HG03571 (cell line): ENCODE measurements around the gene LAGE3.

Experiments
- ATAC-seq: cut with Tn5 transposase; IDR thresholded peaks from one replicate; pipeline ENCODE4 v1.9.1; 2021; ENCODE audit not compliant: unreplicated experiment

The LAGE3 gene

DNA sequence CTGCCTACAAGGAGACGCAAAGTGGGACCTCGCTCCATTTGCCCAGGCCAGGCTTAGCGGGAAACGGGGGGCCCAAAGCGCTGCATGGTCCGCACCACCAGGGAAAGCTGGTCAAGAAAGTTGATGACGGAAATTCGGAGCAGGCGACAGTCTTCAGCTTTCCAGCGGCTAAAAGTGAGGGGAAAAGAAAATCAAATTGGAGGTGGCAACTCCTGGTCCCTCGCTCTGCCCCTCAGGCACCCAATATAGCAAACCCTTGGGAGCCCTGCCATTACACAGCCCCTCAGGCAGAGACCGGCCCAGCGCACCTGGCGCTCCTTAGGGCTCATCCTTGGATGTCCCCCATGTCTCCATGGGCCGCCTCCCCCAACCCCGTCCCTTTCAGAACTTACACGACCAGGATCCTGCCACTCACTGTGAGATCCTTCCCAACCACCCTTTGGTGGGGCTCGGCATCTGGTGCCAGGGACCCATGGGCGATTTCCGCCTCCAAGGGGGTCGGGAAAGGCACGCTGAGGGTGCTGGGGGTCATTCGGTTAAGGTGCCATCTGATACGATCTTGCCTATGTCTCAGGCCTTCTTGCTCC is 1.1 kb downstream of the LAGE3 start:
- ATAC-seq: no peak

DNA sequence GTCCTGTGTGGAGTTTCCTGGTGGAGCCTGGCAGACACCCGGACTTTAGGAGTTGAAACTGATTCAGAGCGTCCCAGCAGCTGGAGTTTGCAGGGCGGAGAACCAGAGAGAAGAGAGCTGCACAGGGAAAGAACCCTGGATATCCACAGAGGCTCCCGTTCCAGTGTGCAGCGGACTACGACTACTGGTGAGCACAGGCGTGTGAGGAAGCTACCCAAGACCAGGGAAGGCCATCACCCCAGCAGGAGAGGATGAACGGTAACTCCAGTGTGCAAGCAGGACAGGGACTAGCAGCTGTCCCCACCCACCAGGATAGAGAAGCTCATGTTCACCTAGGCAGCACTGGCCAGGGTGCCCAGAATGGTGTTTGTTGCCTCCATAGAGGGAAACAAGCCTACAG is 2.3 kb downstream of the LAGE3 start:
- no peak for ATAC-seq

DNA sequence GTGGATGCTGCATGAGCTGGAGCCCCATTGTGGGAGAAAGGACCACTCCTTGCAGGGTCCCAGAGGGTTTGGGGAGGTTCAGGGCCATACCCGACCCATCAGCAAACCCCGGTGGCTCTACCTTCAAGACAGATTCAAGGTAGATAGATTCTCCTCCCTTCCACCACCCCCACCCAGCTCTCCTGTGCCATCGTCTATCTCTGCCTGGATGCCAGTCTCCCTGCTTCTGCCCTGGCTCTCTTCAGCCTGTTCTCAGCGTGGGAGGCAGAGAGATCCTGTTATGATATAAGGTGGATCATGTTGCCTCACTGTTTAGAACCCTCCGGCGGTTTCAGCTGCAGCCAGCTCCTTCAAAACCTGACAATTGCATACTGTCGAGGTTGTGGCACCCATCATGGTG is 5.4 kb downstream of the LAGE3 start:
- ATAC-seq: no peak

DNA sequence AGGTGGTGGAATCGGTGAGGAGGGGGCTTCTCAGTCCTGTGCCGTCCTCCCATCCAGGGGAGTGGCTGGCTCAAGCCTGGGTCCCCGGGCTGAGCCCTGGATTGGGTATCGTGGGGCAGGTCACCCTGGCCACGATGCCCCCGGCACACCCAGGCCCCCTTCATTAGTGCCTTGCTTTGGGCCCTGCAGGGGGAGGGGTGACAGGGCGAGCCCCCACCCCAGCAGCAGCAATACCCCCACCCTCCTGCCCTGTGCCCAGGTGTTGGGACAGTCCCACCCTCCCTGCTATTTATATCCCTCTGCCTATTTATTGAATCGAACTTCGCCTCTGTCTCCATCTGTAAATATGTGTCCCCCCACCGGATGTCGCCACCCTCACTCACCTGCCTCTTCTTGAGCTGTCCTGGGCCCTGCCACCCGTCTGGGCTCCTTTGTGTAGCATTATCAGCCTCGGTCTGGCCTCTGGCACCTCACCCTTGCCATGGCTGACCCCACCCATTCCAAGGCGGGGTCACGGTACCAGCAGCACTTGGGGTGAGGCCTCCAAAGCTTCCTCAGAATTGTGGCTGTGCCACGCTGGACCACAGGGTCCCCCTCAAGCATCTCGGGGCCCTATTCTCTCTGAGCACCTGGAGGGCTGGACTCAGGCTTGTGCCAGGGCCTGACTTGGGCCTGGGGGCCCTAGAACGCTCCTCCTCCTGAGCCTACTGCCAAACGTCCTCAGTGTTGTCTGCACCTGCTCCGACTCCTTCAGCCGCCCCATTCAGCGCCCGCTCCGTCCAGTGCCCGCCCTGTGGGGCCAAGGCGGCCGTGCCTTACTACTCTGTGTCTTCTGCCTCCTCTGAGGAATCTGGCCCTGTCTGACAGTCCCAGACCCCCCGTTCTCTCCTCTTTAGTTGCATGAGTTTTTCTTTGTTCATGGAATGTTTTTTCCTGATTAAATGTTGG is 6.1 kb downstream of the LAGE3 start:
- ATAC-seq: no peak

DNA sequence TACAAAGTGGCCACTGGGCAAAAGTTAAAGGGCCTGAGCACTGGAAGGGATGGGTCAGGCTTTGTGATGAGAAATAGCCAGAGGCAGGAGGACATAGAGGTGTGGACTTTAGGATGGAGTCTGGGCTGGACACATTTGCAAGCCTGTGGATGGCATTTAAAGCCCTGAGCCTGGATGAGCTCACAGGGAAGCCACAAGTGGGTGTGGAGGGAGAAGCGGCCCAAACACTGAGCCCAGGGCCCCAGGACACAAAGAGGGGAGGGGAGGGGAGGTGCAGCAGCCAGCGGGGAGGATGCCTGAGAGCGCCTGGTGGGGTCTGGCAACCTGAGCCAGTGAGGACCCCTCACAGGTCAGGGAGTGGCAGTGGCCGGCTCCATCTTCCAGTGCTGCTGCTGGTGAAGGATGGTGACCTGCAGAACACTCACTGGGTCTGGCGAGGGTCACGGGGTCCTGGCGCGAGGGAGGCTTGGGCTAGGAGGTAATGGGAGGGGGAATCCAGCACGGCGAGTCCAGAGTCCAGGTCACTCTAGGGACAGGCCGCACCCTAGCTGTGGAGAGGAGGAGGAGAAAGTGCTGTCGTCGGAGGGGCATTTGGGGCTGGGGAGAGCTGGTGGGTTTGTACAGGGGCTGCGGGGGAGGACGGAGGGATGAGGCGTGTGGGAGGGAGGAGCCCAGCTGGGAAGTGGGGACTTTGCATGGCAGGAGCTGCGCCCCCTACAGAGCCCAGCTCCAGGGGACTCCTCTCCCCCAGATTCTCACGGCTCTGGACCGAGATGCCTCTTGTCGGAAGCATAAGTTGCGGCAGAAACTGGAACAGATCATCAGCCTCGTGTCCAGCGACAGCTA is 7.0 kb downstream of the LAGE3 start:
- ATAC-seq: no peak

DNA sequence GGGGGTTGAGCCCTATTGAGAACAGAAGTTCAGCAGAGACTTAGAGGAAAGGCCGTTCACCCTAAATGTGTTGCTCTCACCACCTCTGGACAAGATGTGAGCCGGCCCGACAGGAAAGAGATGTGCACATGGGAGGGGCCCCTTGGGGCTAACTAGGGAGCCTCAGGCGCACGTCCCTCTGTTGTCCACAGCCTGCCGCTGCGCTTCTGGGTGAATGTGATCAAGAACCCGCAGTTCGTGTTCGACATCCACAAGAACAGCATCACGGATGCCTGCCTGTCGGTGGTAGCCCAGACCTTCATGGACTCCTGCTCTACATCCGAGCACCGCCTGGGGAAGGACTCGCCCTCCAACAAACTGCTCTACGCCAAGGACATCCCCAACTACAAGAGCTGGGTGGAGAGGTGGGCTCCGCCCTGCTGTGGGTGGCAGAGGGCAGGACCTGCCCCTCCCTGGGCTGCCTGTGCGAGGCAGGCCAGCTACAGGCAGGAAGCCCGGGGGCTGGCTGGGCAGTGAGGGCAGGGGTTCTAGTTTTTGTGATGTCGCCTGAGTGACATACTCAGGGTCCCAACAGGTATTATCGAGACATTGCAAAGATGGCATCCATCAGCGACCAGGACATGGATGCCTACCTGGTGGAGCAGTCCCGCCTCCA is 8.0 kb downstream of the LAGE3 start:
- no peak for ATAC-seq

DNA sequence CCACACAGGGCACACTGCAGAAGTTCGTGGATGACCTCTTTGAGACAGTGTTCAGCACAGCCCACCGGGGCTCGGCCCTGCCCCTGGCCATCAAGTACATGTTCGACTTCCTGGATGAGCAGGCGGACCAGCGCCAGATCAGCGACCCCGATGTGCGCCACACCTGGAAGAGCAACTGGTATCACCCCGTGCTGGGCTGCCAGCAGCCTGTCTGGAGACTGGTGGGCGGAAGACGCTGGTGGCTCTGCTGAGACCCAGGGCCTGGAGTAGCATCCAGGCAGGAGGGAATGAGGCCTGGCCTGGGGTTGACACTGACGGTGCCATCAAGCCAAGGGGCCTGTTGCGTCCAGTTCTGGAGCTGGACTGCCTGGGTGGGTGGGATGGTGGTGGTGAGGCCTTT is 8.6 kb downstream of the LAGE3 start:
- ATAC-seq: no peak

DNA sequence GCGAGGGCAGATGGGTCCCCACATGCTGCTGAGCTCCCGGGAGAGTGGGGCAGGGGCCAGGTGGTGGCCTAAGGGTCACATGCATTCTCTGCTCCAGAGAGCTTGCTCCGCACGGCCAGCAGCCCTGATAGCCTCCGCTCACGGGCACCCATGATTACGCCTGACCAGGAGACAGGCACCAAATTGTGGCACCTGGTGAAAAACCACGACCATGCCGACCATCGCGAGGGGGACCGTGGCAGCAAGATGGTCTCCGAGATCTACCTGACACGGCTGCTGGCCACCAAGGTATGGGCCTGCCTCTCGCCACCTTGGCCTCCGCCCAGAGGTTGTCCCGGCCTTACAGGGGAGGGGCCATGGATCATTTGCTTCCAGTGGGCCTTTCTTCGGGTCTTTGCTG is 9.2 kb downstream of the LAGE3 start:
- no peak for ATAC-seq

DNA sequence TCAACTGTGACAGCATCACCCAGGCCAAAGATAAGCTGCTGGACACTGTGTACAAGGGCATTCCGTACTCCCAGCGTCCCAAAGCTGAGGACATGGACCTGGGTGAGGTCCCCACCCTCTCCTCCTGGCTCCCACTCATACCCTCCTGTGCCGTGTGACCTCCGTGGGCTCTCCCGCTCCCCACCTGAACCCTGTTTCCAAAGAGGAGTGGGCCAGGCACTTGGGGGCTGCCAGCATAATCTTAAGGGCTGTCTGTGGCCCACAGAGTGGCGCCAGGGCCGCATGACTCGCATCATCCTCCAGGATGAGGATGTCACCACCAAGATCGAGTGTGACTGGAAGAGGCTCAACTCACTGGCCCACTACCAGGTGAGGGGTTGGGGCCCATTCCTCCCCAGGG is 10.0 kb downstream of the LAGE3 start:
- ATAC-seq: no peak

DNA sequence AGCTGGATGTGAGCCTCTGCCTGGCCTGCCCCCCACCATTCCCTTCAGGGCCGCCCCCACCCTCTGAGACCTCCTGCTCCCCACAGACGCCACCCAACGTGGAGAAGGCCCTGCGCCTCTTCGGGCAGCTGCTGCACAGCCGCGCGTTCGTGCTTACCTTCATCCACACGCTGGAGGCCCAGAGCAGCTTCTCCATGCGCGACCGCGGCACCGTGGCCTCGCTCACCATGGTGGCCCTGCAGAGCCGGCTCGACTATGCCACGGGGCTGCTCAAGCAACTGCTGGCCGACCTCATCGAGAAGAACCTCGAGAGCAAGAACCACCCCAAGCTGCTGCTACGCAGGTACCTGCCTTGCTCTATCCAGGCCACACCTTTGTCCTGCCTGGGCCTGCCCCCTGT is 10.9 kb downstream of the LAGE3 start:
- no peak for ATAC-seq

DNA sequence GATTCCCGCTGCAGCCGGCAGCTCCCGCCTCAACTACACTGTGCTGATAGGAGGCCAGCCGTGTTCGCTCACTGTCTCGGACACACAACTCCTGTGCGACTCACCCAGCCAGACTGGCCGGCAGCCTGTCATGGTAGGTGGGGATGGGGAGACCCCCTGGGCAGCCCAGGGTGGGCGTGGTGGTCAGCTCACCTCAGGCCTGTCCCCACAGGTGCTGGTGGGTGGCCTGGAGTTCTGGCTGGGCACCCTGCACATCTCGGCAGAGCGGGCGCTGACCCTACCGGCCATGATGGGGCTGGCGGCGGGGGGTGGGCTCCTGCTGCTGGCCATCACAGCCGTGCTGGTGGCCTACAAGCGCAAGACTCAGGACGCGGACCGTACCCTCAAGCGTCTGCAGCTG is 11.5 kb downstream of the LAGE3 start:
- no peak for ATAC-seq

DNA sequence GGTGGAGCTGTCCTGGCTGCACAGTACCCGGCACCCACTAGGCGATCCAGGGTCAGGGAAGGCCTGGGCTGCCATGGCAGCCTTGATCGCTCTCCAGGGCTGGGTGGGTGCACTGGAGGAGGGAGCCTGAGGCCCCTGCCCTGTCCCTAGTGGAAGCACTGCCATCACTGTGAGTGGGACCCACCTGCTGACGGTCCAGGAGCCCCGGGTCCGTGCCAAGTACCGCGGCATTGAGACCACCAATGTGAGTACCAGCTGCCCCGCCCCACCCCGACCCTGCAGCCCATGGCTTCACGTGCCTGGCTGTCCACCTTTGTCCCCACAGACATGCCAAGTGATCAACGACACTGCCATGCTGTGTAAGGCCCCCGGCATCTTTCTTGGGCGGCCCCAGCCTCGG is 12.2 kb downstream of the LAGE3 start:
- ATAC-seq: no peak

DNA sequence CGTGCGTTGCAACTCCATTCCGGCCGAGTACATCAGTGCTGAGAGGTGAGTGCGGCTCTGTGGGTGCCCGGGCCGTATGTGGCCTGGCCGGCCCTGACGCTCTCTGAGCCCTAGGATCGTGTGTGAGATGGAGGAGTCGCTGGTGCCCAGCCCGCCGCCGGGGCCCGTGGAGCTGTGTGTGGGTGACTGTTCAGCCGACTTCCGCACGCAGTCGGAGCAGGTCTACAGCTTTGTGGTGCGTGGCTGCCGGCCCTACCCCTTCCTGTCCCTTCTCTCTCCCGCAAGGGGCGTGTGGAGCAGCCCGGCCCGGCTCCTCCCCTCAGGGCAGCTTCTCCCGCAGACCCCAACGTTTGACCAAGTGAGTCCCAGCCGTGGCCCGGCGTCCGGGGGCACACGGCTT is 13.0 kb downstream of the LAGE3 start:
- no peak for ATAC-seq

DNA sequence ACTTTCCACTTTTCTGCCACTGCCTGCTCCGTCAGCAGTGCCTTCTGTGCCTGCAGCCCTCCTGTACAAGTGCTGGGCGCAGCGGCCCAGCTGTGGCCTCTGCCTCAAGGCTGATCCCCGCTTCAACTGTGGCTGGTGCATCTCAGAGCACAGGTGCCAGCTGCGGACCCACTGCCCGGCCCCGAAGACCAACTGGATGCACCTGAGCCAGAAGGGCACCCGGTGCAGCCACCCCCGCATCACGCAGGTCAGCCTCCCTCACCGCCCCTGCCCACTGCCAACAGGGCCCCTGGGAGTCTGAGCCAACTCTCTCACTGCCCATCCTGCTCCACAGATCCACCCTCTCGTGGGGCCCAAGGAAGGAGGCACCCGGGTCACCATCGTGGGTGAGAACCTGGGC is 13.5 kb downstream of the LAGE3 start:
- no peak for ATAC-seq

DNA sequence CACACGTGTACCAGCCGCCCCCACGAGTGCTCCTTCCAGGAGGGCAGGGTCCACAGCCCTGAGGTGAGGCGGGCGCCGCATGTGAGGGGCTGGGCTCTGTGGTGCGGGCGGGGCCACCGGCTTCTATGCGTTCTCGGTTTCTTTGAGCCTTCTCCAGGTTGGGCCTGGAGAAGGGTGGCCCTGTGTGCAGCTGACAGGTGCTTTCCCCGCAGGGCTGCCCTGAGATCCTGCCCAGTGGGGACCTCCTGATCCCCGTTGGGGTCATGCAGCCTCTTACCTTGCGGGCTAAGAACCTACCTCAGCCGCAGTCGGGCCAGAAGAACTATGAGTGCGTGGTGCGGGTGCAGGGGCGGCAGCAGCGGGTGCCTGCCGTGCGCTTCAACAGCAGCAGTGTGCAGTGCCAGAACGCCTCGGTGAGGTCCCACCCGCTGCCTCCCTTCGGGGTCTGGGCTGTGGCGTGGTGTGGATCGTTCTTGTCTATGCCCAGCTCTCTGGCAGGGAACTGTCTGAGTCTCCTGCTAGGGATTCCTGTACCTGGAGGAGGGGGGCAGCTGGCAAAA is 14.2 kb downstream of the LAGE3 start:
- no peak for ATAC-seq

DNA sequence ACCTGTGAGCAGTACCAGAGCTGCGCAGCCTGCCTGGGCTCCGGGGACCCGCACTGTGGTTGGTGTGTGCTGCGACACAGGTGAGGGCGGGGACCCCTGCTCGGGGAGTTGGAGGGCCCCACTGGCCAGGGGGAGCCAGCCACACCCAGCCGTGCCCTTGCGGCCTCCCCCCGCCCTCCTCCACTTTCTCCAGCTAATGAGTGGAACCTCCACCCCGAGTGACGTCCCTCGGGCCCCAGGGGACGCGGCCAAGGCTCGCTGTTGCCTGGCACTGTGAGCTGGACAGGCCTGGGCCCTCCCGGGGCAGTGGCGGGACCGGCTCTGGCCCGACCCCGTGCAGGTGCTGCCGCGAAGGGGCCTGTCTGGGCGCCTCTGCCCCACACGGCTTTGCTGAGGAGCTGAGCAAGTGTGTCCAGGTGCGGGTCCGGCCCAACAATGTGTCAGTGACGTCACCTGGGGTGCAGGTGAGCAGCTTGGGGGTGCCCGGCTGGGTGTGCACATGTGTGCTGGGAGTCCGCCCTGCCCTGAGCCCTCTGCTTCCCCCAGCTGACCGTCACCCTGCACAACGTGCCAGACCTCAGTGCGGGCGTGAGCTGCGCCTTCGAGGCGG is 15.4 kb downstream of the LAGE3 start:
- no peak for ATAC-seq

DNA sequence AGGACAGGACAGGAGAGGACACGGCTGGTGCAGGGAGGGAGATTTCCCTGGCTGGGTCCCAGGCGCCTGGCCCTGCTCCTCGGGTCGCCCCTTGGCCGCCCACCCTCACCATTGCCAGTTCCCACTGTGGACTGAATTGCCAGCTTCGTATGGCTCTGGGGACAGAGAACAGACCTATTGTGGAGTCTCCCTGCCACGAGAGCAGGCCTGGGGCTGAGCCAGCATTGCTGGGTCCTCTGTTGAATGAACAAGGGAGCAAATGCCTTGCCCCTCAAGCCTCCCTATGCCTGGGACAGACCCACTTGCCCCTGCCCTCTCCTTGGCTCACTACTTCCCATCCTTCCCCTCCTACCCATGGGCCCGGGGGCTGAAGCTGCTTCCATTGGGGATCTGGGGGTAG is 16.7 kb downstream of the LAGE3 start:
- no peak for ATAC-seq

DNA sequence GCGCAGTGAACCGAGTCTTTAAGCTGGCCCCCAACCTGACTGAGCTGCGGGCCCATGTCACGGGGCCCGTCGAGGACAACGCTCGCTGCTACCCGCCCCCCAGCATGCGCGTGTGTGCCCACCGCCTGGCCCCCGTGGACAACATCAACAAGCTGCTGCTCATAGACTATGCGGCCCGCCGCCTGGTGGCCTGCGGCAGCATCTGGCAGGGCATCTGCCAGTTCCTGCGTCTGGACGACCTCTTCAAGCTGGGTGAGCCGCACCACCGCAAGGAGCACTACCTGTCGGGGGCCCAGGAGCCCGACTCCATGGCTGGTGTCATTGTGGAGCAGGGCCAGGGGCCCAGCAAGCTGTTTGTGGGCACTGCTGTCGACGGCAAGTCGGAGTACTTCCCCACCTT is 18.8 kb downstream of the LAGE3 start:
- ATAC-seq: no peak

DNA sequence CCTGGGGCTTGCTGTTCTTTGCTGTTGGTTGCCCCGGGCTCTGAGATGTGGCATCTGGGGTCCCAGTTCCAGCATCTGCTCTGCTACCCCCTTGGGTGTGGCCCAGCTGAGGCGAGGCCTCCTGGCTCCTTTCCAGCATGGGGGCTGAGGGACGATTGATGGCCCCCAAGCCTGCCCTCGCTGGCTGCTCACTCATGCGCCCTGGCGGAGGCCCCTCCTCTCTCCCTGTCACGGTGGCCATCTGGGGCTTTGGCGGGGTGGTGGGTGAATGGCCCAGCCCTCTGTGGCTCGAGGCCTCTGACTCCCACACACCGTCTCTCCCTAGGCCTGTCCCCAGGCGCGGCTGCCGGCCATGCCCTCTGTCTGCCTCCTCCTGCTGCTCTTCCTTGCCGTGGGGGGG is 19.2 kb downstream of the LAGE3 start:
- ATAC-seq: no peak

DNA sequence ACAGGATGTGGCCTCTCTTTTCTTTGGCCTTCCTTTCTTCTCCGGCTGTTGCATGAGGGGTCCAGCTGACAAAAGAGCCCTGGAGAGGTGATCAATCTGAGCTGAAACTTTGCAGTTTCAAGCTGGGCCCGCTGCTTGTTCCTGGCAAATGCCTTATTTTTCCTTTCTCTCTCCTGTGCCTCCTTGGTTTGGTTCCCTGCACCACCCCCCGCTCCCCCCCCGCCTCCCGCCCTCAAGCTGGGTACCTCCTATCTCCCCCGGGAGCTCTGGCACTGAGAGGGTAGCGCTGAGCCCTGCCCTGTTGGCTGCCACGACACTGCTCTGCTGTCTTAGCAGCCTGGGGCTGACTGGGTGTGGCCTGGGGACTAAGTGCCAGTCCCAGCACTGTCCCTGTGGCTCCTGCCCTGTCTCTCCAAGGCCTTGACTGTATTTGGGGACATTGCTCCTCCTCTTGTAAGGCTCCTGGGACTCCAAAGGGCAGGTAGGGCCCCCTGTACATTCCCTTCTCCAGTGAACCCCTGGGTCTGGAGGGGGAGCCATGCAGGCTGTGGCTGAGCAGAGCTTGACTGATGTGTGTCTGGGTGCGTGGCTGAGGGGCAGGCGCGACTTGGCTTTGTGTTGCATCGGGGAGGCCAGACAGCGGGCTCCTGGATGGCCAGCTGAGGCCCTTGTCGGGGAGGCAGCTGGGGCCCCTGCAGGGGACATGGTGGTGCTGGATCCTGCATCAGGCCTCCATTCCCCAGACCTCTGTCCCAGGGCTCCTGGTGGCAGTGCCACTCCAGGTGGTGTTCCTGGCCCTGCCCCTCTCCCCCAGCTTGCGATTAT is 19.9 kb downstream of the LAGE3 start:
- no peak for ATAC-seq
